GM19043 (cell line): Measurements from ENCODE around the gene KAT6B.

Experiments
- ATAC-seq: cut with Tn5 transposase; IDR thresholded peaks from one replicate; pipeline ENCODE4 v1.9.1; 2021; ENCODE audit warnings: low read depth; ENCODE audit not compliant: unreplicated experiment

The KAT6B gene

DNA sequence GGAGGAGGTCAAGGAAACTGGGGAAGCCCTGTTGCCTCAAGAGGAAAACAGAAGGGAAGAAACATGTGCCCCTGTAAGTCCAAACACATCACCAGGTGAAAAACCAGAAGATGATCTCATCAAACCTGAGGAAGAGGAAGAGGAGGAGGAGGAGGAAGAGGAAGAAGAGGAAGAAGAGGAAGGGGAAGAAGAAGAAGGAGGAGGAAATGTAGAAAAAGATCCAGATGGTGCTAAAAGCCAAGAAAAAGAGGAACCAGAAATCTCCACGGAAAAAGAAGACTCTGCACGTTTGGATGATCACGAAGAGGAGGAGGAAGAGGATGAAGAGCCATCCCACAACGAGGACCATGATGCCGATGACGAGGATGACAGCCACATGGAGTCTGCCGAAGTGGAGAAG, 202.3 kb downstream of the KAT6B start:
- ATAC-seq: no peak

DNA sequence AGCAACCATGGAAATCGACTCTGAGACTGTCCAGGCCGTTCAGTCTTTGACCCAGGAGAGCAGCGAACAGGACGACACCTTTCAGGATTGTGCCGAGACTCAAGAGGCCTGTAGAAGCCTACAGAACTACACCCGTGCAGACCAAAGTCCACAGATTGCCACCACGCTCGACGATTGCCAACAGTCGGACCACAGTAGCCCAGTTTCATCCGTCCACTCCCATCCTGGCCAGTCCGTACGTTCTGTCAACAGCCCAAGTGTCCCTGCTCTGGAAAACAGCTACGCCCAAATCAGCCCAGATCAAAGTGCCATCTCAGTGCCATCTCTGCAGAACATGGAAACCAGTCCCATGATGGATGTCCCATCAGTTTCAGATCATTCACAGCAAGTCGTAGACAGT, 203.0 kb downstream of the KAT6B start:
- no peak for ATAC-seq

DNA sequence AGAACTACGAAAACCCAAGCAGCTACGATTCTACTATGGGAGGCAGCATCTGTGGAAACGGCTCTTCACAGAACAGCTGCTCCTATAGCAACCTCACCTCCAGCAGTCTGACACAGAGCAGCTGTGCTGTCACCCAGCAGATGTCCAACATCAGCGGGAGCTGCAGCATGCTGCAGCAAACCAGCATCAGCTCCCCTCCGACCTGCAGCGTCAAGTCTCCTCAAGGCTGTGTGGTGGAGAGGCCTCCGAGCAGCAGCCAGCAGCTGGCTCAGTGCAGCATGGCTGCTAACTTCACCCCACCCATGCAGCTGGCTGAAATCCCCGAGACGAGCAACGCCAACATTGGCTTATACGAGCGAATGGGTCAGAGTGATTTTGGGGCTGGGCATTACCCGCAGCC, 203.5 kb downstream of the KAT6B start:
- no peak for ATAC-seq

DNA sequence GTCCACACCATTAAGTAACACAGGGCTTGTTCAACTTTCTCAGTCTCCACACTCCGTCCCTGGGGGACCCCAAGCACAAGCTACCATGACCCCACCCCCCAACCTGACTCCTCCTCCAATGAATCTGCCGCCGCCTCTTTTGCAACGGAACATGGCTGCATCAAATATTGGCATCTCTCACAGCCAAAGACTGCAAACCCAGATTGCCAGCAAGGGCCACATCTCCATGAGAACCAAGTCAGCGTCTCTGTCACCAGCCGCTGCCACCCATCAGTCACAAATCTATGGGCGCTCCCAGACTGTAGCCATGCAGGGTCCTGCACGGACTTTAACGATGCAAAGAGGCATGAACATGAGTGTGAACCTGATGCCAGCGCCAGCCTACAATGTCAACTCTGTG, 204.0 kb downstream of the KAT6B start:
- no peak for ATAC-seq

DNA sequence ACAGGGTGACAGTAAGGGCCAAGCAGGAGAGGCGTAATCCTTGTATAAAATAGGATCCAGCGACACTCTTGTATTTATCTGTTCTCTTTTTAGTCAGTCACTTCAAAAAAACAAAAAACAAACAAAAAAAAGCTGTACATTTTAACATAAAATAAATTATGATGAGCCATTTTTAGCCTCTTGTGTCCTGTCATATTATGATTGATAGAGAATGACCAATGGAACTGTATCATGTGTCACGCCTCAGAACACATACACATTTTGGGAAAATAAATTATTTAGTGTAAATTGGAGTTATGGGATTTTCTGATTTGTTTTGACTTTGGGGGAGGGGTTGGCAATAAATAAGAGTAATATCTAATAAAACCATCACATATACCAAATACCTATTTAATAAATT, 205.7 kb downstream of the KAT6B start:
- ATAC-seq: no peak

DNA sequence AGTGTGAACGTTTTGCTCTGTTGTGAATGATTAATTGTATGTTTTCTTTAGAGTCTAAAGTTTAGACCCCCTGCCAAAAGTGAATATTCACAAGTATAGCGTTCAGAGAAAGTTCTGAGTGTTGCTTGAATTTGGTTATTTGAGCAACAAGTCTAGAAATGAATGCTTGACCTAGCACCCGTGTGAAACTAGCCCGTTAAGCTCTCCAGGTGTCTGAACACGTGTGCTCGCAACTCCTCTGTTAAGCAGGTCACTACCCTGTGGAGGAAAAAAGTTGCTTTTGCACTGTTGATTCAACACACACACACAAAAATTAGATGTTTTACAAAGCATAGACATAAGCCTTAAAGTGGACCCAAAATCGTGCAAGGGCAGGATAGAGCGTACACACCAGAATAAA, 206.4 kb downstream of the KAT6B start:
- ATAC-seq: no peak

DNA sequence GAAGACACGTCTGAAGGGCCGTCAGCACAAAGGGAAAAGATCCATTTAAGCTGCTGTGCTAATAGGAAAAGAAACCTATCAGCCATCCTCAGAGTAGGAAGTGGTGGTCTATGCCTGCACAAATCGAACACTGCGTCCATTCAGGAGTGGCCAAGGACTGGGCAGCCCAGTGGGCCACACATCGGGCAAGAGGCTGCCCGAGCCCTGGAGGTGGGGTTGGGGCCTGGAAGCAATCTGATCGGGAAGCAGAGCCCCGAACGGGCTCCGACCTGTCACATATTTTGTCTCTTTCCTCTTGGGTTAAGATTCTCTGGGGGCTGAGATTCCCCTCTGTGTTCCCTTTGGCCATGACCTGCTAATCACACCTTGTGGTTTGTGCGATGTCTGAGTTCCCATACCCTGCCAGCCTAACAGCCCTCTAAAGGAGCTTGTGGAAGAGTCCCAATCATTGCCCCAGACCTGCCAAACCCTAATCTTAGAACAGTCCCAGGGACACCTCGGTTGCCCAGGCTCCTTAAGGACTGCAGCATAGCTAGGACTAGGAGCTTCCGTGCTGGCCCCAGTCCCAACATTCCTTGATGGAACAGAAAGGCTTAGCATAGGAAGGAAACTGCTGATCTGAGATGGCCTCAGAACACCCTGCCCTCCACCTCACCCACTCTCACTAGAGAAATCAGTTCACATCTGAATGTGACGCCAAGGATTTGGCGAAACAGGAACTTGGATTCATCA, 207.2 kb downstream of the KAT6B start:
- ATAC-seq: no peak

DNA sequence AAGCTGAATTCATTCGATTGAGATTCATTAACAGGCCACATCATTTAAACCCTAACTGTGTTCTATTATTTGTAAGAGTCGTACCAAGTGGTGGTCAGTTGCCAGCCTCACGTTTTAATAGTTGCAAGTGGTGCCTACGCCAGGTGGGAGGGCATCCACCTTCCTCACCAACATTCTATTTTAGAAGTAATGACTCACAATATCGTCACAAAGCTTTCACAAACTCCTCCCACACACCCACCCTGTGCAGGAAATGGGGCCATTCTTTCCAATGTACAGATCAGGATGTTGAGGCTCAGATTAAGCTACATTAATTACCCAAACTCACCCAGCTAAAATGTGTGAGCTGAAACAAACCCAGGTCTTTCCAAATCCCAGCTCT, 207.7 kb downstream of the KAT6B start:
- ATAC-seq: no peak

DNA sequence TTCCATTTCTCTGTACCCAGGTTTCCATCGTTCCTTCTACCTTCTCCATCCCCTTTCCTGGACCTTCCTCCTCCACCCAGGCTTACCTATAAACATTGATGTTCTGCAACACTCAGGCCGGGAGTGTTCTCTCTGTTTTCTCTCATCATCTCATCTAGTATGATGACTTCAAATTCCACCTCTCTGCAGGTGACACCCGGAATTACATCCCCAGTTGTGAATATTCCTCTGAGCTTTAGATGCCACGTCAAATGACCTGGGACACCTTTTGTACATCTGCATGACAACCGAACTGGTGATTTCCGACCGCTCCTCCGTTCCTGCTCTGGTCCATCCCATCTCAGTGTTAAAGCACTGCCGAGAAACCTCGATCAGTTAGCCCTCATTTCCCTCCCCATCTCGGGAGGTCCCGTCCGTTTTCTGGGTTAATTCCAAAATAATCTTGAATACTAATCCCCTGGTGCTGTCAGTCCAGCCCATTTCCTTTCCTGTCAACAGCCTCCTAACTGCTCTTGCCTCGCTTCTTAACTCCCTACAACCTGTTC, 208.4 kb downstream of the KAT6B start:
- ATAC-seq: no peak

DNA sequence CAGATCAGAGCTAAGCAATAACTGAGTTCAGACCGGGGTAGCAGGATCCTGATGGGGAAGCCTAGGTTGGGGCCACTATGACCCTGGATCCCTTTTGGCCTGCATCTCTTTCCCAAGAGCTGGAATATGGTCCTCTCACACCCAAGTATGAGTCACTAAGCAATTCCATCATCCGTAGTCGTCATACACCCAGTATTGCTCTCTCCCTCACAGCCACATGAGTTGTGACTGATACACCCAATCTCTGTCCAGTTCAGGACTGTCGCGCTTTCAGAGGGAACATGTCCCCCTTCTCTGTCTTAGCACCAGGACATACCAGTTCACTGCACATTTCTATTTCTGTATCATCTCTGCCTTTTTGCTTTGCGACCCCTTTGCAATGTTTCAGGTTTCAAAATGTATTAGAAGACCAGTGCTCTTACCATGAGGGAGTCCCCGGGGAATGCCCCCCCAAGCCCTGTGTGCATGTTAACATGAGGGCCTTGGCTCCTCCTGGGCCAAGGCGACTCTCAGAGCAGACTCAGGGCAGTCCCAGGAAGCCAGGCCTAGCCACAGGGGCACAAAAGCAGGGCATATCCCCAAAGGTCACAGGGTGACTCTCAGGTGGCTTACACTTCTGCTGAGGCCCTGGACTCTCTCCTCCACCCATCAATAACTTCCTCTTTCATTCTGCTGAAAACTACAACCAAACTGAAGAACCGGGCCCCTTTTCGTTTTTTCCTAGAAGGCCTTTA, 209.7 kb downstream of the KAT6B start:
- no peak for ATAC-seq

DNA sequence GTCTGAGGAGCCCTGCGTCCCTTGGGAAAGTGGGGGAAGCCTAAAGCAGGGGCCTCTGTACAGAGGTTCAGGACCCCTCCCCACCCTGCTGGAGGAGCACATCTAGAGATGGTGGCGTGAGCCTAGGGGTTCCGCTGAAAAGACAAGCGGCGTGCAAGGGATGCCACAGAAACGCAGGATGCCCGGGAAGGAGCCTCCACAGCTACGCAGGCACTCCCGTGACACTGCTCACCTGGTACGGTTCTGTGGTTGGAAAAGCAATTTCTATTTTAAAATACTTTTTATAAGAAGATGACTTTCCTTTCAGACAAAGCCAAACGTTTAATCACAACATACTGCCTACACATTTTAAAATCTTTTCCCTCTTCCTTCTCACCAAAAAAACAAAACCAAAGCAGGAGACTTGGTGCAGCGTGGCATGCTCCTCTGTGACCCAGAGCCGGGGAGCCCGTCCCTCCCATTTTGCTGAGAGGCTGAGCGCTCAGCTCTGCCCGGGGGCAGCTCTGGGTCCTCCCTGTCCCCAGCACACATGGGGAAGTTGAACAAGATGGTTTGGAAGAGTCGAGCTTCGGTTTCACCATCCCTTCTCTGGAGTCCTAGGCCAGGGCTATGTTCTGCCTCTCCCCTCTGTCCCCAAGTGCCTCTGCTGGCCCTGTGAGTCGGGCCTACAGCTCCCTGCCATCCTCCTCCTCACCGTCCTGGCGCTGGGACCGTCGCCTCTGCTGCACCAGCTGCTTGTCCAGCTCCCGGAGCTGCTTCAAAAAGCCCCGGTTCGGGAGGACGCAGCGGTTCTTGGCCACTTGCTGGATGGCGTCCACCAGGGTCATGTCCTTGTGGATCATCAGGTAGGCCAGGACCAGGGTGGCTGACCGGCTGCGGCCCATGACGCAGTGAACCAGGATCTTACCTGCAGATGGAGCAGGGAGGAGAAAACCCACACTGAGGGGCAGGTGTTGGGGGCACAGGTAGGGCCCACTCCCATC, 211.1 kb downstream of the KAT6B start:
- ATAC-seq: no peak

DNA sequence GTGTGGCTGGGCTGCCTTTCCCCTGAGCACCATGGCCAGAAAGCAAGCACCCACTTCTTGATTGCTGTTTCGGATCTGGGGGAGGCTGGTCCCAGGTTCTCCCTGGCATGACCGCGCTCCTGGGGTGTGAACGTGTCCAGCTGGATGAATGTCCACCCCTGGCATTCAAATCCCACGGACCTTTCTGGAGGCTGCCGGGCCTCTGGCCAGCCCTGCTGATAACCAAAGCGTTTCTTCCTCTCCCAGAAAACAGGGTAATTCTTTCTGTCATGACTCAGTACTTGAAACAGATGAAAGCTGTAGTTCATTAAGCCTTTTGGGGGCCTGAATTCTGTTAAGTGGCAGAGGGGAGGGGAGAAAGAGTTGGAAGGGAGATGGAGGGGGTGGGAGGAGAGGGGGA, 211.9 kb downstream of the KAT6B start:
- no peak for ATAC-seq

DNA sequence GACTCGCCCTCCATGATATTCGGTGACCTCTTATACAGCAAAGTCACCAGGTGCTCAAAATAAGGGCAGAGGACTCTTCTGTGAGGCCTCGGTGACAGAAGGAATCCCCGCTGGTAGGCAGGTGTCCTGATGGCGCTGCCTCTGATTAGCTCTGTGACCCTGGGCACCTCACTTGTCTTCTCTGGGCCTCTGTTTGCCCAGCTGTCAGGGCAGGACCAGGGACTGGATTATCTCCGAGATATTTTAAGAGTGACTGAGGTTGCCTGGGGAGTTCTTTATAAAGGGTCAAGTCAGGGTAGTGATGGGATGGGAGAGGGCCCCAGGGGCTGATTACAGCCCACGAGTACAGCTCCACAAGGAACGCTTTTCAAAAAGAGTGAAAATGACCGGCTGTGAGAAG, 214.2 kb downstream of the KAT6B start:
- ATAC-seq: no peak

DNA sequence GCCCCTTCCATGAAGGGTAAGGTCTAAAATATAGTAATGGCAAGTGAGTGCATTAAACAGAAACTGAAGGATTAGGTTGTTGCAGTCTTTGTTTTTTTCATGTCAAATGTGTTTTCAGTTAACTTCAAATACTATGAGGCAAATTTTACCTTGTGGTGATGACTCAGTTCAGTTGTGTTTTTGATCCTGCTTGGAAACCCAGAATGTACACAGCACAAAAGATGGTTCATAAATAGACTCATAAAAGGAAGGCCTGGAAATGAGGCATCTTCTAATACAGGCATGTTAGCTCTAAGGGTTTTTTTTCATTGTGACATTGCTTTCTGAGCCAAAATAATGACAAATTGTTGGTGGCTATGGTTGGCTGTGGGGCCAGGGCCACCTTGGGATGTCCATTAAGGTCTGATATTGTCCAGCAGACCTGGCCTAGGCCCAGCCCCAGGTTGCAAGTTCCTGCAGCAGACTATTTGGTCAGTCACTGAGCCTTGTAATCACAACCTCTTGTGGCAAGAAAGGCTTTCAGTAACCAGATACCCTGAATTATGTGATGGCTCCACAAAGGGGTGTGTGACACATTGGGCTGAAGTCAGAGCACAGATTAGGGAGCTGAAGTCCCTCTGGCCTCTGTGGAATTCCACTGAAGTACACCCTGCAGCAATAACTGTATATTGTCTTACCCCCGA, 216.0 kb downstream of the KAT6B start:
- ATAC-seq: no peak

DNA sequence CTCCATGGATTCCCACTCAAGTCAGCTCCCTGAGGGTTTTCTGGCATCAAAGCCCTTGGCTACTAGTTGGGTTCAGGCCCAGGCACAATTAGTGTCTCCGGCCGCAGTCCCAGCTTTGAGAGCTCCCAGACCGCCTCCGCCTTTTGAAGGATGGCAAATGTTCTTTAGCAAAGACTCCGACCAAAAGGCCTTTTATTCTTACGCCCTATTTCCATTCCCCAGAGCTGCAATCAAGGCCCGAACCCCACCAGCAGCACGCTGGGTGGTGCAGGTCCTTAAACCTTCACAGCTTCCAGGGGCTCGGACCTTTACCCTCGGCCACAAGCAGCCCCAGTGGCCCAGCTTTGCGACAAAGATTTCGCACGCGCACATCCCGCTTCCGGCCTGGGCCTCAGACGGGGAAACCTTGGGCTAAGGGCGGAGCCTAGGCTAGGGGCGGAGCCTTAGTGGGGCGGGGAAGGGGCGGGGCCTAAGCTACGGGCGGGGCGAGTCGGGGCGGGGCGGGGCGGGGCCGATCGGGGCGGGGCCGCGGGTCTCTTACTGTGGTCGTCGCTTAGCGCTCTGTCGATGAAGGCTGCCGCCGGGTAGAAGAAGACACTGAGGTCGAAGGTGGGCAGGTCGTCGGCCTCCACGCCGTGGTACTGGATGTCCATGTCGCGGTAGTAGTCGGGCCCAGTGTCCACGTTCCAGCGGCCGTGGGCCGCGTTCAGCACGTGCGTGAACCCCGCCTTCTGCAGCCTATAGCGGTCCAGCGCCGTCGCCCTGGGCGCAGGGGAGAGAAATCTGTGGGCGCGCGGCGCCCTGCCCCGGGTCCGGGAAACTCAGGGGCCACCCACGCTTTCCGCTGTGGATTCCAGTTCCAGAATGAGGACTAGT, 217.1 kb downstream of the KAT6B start:
- ATAC-seq: no peak

DNA sequence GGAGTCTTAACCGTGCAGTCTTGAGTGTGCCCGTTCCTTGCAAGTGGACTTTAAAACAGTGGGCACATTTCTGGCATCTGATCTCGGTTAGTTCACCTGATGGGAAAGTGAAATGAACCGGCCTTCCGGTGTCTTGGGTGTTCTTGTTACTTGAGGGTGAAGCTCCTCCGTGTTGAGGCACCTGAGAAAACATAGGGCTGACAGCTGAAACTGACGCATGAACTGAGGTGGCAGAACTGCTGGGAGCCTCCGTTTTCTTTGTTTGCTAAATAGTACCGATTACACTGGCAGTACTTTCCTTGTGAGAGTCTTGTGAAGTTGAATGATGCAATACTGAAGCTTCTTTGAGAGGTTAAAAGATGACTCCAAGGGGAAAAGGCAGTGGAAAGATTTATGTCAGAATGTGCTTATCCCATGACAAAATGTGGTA, 222.3 kb downstream of the KAT6B start:
- ATAC-seq: no peak

DNA sequence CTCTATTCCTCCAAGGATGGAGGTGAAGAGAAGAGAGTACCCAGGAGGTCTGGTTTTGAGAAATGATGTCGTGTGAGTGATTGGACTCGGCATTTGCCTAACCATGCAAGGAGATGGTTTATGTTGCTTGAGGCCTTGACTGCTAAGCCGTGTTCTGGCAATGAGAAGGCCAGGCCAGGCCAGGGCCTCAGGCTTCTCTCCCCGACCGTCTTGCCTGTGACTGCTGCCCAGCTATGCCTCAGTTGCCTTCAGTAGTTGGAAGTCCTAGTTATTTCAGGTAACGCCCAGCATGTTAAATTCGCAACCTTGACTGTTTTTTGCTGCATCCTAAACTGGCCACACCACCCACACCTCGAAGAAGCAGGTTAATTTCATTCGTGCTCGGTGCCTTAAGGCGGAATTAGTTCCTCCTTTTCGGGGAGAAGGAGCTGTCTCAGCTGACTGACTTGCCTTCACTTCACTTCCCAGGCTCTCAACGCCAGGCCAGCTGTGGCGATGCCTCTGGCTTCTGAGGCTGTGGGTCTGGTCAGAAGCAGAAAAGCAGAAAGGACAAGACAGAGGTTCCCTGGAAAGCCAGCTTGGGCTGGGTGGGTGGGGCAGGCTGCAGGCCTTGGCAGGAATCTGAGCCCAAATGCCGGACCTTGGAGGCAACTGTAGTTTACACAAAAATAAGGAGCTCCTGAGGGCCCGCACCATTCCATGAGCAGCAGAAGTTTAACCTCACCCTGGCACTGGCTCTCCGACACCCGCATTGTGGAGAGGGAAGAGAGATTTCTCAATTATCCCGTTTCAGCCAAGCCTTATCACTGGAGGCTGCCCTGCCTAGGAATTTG, 223.1 kb downstream of the KAT6B start:
- no peak for ATAC-seq

DNA sequence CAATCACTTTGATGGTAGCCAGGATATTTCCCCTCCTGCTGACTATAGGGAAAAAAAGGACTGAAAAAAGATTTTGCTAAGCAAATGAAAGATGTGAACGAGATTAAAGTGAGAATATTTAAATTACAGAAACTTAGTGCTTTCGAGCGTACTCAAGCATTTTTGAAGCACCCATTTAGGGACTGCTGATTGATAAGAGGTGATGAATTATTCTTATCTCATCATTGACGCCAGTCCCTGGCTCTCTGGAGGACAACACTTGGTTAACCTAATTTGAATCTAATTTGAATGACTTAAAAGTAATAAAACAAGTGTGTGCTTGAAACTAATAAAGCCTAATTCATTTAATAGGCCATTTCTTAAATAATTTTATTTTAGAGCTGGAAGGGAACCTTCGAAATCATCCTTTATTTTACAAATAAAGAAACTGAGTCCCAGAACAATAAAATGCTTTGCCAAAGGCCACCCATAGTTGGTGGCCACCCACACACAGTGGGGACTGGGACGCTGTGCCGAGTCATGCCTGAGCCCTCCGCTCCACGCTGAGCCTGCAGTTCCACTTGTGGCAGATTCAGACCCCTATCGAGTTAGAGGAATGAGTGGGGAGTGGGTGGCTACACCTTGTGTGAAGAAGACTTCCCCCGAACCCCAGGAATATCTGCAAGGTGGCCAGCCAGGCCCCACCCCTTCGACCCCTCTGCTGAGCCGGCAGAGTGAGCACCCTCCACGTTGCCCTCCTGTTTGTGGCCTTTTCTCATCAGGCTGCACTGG, 223.9 kb downstream of the KAT6B start:
- no peak for ATAC-seq
